Neural crest cell (in vitro differentiated cells): ENCODE measurements around the gene TNFAIP8L3. TPM values are rescaled to one million over a fixed set of nuclear protein-coding genes. Genes with fewer than 3 reads are reported as not detected.

Experiments
- DNase-seq: peaks from one replicate; pipeline ENCODE4 v3.0.0; 2021; ENCODE audit warnings: low read depth, mixed read lengths, low spot score
- H3K27ac Mint-ChIP-seq: one replicate; pipeline ENCODE4 v1.8.0; 2021; ENCODE audit warnings: mild to moderate bottlenecking, mixed read lengths; ENCODE audit not compliant: unreplicated experiment
- H3K27me3 Mint-ChIP-seq: 2 replicates; pipeline ENCODE4 v1.8.0; 2021; ENCODE audit warnings: low read depth, mild to moderate bottlenecking, mixed read lengths
- H3K36me3 Mint-ChIP-seq: 2 replicates; pipeline ENCODE4 v1.8.0; 2021; ENCODE audit warnings: low read depth, mild to moderate bottlenecking, mixed read lengths
- H3K4me1 Mint-ChIP-seq: 2 replicates; pipeline ENCODE4 v1.8.0; 2021; ENCODE audit warnings: mixed read lengths
- H3K4me3 Mint-ChIP-seq: one replicate; pipeline ENCODE4 v1.8.0; 2021; ENCODE audit warnings: mild to moderate bottlenecking, mixed read lengths
- H3K9me3 Mint-ChIP-seq: 2 replicates; pipeline ENCODE4 v1.8.0; 2021; ENCODE audit warnings: mixed read lengths
- CTCF ChIP-seq: fragments of 200-600 bp; sonication (generic); conservative IDR thresholded peaks from 2 replicates; pipeline ENCODE4 v1.5.0; 2021; ENCODE audit warnings: antibody characterized with exemption, mild to moderate bottlenecking
- total RNA-seq: library from RNA; stranded (reverse); gene quantifications from 2 replicates; pipeline ENCODE4 v1.2.1, GENCODE V29; 2021

Gene TNFAIP8L3
- total RNA-seq, 1 donor from 2014 or later = not detected

DNA sequence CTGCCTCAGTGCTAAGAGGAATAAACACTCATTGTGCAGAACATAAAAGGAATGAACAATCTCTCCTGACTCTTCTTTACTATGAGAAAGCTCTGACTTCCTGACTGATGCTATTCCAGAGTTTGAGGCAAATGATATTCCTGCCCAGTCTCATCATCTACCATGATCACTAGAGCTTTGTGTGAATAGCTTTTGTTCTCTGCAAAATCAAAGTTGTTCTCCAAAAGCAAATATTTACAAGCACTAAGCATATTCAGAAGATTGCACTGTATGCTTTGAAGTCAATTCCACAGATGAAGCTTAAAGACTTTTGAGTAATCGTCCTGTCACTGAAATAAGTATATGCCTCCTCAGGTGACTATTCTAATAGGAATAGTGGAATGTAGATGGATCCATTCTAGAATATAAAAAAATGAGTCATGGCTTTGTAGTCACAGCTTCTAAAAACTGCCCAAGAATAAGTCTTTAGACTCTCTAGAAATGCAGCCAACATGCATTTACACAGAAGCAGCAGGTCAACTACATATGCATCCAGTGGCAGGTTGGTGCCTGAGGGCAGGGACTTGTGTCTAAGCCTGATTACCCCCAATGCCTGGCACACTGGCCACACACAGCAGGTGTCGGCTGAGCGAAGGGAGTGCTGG, 34.6 kb downstream of the TNFAIP8L3 start:
- no peak for DNase-seq
- H3K27ac Mint-ChIP-seq = no peak overlapping the region
- no peaks in the 10 kb centered on the region for H3K36me3 Mint-ChIP-seq
- H3K9me3 Mint-ChIP-seq = peaks cover 2% of the 10 kb centered on the region
- H3K27me3 Mint-ChIP-seq = no peaks in the 10 kb centered on the region
- H3K4me3 Mint-ChIP-seq = no peak overlapping the region
- peaks cover 12% of the 10 kb centered on the region for H3K4me1 Mint-ChIP-seq
- TF ChIP-seq CTCF = no peak

- DNase-seq = no peak
- Mint-ChIP-seq H3K36me3 (no peaks in the 10 kb centered on the region), H3K27me3 (no peaks in the 10 kb centered on the region), H3K27ac (no peak overlapping the region), H3K9me3 (peaks cover 2% of the 10 kb centered on the region), H3K4me3 (no peak overlapping the region), H3K4me1 (peaks cover 3% of the 10 kb centered on the region)
- no peak for TF ChIP-seq CTCF
Measured at GRCh38 chr15:51054535-51054934, 40.2 kb downstream of the TNFAIP8L3 start.

- no peak for TF ChIP-seq CTCF
- Mint-ChIP-seq H3K27me3 (no peaks in the 10 kb centered on the region), H3K27ac (no peak overlapping the region), H3K4me3 (no peak overlapping the region), H3K9me3 (peaks cover 2% of the 10 kb centered on the region), H3K4me1 (peaks cover 4% of the 10 kb centered on the region), H3K36me3 (no peaks in the 10 kb centered on the region)
- DNase-seq = no peak
Measured at GRCh38 chr15:51053571-51053970, 41.1 kb downstream of the TNFAIP8L3 start.

- H3K4me1 Mint-ChIP-seq = peaks cover 4% of the 10 kb centered on the region
- H3K36me3 Mint-ChIP-seq = no peaks in the 10 kb centered on the region
- no peak overlapping the region for H3K27ac Mint-ChIP-seq
- H3K9me3 Mint-ChIP-seq = peaks cover 2% of the 10 kb centered on the region
- DNase-seq = no peak
- TF ChIP-seq CTCF = no peak
- H3K27me3 Mint-ChIP-seq = no peaks in the 10 kb centered on the region
- H3K4me3 Mint-ChIP-seq = no peak overlapping the region
Measured at GRCh38 chr15:51051776-51052175, 42.9 kb downstream of the TNFAIP8L3 start.

DNA sequence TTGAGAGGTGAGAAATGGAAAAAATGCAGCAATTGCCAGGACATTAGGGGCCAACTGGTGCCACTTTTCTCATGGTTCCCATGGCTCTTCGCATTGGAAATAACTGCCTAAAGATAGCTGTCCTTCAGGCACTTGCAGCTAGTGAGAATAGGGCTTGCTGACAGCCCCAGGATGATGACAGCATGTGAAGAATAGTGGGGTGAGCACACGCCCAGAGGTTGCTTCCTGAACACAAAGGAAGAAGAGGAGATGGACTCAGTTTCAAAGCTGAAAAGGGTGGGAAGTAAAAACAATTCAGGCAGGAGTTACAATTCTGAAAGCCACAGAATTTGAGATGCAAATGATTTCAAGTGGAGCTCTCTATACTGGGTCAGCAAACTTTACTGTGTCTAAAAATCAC, 45.6 kb downstream of the TNFAIP8L3 start:
- no peak overlapping the region for H3K4me3 Mint-ChIP-seq
- H3K36me3 Mint-ChIP-seq = no peaks in the 10 kb centered on the region
- no peaks in the 10 kb centered on the region for H3K27me3 Mint-ChIP-seq
- TF ChIP-seq CTCF = no peak
- no peak for DNase-seq
- H3K4me1 Mint-ChIP-seq = peaks cover 4% of the 10 kb centered on the region
- H3K9me3 Mint-ChIP-seq = peaks cover 2% of the 10 kb centered on the region
- no peak overlapping the region for H3K27ac Mint-ChIP-seq
